Esophagus squamous epithelium (tissue), 4 donors: Measurements from ENCODE around the gene PAQR8.

Experiments used
- POLR2A ChIP-seq, 4 donors: fragments of 450-650 bp; IDR thresholded peaks; one replicate each; pipeline ENCODE4 v1.6.1; 2017; ENCODE audit warnings: antibody characterized with exemption in 4 of 4, mild to moderate bottlenecking in 4 of 4, moderate library complexity in 3 of 4
- TF ChIP-seq, protein P1 (sequence below), 6 experiments: fragments of 450-650 bp in 4 of 6; fragments of 200-600 bp in 2 of 6; sonication (generic) in 2 of 6; IDR thresholded peaks; one replicate each; pipeline ENCODE4 v1.5.1; 2016 to 2019; ENCODE audit warnings: antibody characterized with exemption in 6 of 6, mild to moderate bottlenecking in 4 of 6, moderate library complexity in 4 of 6

DNA sequence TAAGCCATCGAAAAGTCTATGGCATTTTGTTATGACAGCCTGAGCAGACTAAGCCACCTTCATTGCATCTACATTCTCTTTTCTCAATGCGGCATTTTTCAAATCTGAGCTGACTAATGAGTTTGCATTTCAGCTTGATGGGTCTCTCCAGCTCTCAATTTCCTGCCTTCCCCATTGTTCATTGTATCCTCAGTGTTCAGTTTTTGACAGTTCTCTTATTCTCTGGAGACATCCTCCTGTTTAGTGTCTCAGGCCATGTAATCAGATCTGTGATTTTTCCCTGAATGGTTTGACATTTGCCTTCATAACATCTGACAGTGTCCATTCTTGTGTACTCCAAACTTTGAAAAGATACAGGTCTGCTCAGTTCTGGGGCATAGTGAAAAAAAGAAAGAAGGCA lies 49.5 kb upstream of the PAQR8 start:
- TF ChIP-seq, protein P1, sequence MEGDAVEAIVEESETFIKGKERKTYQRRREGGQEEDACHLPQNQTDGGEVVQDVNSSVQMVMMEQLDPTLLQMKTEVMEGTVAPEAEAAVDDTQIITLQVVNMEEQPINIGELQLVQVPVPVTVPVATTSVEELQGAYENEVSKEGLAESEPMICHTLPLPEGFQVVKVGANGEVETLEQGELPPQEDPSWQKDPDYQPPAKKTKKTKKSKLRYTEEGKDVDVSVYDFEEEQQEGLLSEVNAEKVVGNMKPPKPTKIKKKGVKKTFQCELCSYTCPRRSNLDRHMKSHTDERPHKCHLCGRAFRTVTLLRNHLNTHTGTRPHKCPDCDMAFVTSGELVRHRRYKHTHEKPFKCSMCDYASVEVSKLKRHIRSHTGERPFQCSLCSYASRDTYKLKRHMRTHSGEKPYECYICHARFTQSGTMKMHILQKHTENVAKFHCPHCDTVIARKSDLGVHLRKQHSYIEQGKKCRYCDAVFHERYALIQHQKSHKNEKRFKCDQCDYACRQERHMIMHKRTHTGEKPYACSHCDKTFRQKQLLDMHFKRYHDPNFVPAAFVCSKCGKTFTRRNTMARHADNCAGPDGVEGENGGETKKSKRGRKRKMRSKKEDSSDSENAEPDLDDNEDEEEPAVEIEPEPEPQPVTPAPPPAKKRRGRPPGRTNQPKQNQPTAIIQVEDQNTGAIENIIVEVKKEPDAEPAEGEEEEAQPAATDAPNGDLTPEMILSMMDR (IDR thresholded peaks at IDR 0.05), result no peak
- no peak for TF ChIP-seq POLR2A (IDR thresholded peaks at IDR 0.05)
